Fibroblast of villous mesenchyme (primary cell): ENCODE results near the gene VSTM2L. TPM values are rescaled to one million over a fixed set of nuclear protein-coding genes. Genes with fewer than 3 reads are reported as not detected.

Experiments
- DNase-seq: peaks from one replicate; pipeline ENCODE4 v3.0.0-alpha.2; 2010; ENCODE audit warnings: low read depth
- H3K4me3 ChIP-seq: 2 replicates; pipeline ENCODE4 v1.5.1; 2011; ENCODE audit warnings: low read depth, mild to moderate bottlenecking, low read length
- total RNA-seq: library from RNA; depleted of rRNA; stranded (reverse); fragments of >200 nt; gene quantifications from 2 replicates; pipeline ENCODE4 v1.2.3, GENCODE V29; 2012
- TF ChIP-seq, protein P1 (sequence below): IDR thresholded peaks from 2 replicates; pipeline ENCODE4 v1.5.1; 2012; ENCODE audit warnings: low read depth, mild to moderate bottlenecking, low read length; ENCODE audit not compliant: insufficient read depth

VSTM2L gene
- total RNA-seq, 1 donor = 1.3 TPM

DNA sequence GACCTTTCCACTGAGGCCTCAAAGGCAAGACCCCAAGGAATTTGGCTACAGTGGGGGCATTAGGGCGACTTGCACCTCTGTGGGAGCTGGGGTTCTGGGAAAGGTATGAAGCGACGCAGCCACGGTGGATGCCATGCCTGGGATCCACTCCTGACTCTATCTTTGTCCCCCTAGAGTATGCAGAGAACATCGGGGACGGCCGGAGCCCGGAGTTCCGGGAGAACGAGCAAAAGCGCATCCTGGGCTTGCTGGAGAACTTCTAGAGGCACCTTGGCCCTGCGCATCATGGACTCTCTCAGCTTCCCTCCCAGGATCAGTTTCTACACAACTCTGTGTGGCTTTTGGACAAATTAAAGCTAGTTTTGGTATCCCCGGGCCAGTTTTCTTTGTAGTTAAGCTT is 31.2 kb upstream of the VSTM2L start:
- no peak for DNase-seq
- TF ChIP-seq, protein P1, sequence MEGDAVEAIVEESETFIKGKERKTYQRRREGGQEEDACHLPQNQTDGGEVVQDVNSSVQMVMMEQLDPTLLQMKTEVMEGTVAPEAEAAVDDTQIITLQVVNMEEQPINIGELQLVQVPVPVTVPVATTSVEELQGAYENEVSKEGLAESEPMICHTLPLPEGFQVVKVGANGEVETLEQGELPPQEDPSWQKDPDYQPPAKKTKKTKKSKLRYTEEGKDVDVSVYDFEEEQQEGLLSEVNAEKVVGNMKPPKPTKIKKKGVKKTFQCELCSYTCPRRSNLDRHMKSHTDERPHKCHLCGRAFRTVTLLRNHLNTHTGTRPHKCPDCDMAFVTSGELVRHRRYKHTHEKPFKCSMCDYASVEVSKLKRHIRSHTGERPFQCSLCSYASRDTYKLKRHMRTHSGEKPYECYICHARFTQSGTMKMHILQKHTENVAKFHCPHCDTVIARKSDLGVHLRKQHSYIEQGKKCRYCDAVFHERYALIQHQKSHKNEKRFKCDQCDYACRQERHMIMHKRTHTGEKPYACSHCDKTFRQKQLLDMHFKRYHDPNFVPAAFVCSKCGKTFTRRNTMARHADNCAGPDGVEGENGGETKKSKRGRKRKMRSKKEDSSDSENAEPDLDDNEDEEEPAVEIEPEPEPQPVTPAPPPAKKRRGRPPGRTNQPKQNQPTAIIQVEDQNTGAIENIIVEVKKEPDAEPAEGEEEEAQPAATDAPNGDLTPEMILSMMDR = no peak
- no peak overlapping the region for H3K4me3 ChIP-seq

GRCh38 chr20:37872161-37872560 is 30.8 kb upstream of the VSTM2L start:
- no peak overlapping the region for H3K4me3 ChIP-seq
- TF ChIP-seq, protein P1 = no peak
- no peak for DNase-seq

GRCh38 chr20:37873884-37874283 is 29.0 kb upstream of the VSTM2L start:
- DNase-seq = no peak
- TF ChIP-seq, protein P1 = no peak
- H3K4me3 ChIP-seq = no peak overlapping the region

- DNase-seq = no peak
These were observed 27.3 kb upstream of the VSTM2L start for GRCh38 chr20:37875460-37876175.

DNA sequence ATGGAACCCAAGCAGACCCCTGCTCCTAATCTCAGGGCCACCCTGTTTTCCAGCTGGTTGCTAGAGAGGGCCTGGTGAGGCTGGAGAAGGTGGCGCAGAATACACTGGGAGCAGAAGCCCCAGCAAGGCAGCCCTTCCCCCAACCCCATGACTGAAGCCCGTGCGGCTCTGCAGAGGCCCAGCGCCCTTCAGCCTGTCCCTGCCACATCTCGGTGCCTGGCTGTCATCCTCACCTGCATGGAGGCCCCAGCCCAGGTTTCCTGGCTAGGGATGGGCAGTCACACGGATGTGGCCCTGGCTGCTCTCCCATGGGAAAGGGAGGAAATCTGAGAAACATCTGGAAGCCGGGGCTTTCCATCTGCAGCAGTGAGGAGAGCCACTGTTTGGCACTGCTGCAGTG is 26.1 kb upstream of the VSTM2L start:
- TF ChIP-seq, protein P1 = no peak
- no peak overlapping the region for H3K4me3 ChIP-seq
- no peak for DNase-seq

More at GRCh38 chr20:37875460-37876175, 27.3 kb upstream of the VSTM2L start:
- no peak overlapping the region for H3K4me3 ChIP-seq
- TF ChIP-seq, protein P1 = no peak

DNA sequence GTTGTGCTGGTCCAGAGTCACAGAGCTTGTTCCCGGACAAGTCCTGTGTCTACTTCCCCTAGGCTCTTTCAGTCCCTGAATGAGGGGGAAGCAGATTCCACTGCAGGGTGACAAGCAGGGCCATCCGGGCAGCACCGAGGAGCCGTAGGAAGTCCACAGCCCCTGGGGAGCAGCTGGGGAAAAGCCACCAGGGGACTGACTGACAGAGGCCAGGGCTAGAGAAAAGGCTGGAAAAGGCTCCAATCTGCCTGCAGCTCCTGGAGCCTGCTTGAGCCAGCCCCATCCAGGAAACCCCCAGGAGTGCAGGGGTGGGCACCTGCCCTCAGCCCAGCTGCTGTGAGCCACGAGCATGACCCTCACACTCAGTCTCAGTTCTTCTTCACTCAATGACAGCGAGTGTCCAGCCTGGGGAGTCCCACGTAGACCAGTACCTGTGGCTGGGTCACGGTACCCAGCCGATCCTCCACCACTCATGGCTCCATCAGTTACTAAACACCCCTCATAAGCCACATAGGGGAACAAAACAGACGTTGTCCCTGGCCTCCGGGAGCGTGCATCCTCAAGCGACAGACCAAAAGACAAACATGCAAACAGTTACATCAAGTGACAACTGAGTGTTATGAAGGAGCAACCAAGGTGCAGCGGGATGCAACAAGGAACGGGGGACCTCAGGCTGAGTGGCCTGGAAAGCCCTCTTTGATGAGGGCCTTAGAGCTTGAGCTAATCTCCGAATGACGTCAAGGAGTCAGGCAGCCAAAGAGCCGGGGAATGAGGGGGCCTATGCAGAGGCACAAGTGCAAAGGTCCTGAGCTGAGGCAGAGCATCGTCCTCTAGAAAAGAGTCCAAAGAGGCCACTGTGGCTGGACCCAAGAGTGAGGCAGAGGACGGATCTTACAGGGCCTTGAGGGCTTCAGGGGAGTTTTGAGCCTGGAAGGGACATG is 24.8 kb upstream of the VSTM2L start:
- H3K4me3 ChIP-seq = no peak overlapping the region
- TF ChIP-seq, protein P1 = no peak
- no peak for DNase-seq
